GM20431 (cell line): ENCODE results near the gene SYNRG.
"Not testable (repeated sequence)": the region's sequence is repeated elsewhere in the genome, so short reads cannot be mapped to it uniquely, and the experiment has no call there.

Source experiments
- in situ Hi-C: fragments of 300-500 bp; cut with MseI, MboI; formaldehyde crosslinking; loops from one replicate; pipeline ENCODE4 v1.15.0; 2020; ENCODE audit warnings: low sequenced_read_pairs; ENCODE audit not compliant: unreplicated experiment

Gene SYNRG, protein sequence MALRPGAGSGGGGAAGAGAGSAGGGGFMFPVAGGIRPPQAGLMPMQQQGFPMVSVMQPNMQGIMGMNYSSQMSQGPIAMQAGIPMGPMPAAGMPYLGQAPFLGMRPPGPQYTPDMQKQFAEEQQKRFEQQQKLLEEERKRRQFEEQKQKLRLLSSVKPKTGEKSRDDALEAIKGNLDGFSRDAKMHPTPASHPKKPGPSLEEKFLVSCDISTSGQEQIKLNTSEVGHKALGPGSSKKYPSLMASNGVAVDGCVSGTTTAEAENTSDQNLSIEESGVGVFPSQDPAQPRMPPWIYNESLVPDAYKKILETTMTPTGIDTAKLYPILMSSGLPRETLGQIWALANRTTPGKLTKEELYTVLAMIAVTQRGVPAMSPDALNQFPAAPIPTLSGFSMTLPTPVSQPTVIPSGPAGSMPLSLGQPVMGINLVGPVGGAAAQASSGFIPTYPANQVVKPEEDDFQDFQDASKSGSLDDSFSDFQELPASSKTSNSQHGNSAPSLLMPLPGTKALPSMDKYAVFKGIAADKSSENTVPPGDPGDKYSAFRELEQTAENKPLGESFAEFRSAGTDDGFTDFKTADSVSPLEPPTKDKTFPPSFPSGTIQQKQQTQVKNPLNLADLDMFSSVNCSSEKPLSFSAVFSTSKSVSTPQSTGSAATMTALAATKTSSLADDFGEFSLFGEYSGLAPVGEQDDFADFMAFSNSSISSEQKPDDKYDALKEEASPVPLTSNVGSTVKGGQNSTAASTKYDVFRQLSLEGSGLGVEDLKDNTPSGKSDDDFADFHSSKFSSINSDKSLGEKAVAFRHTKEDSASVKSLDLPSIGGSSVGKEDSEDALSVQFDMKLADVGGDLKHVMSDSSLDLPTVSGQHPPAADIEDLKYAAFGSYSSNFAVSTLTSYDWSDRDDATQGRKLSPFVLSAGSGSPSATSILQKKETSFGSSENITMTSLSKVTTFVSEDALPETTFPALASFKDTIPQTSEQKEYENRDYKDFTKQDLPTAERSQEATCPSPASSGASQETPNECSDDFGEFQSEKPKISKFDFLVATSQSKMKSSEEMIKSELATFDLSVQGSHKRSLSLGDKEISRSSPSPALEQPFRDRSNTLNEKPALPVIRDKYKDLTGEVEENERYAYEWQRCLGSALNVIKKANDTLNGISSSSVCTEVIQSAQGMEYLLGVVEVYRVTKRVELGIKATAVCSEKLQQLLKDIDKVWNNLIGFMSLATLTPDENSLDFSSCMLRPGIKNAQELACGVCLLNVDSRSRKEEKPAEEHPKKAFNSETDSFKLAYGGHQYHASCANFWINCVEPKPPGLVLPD (N-terminal part only)

DNA sequence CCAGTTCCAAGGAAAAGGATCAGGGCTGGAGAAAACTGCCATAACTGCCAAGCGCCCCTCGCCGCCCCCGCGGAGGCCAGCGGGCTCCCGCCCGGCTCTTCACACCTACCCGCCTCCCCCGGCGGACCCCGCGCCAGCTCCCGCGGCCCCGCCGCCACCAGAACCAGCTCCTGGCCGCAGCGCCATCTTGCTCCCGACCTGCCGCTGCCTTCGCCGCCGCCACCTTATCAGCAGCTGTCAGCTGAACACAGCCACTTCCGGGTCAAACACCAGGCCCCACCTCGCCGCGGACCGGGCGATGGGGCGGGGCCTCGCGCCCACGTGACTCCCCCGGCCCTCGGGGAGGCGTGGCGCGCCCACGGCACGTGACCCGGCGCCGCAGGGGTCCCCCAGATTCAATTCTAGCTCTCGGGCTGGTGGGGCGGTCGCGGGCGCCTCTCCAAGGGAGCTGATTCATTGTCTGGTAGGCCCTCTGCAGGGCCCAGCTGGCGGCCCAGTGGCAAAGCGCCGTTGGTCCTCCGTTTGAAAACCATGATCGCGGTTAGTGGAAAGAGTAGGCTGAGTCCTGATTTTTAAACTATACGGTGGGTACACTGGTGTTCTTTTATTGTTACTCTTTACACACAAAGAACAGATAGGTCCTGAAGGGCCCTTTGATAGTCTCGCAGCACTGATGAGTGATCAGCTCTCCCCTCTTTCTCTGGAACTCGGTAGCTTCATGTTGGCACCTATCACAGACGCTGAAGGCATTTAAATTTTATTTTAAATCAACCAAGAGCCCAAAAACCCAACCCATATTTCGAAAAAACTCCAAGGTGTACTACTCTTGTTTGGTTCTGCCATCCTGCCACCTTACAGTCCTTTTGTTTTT lies at the start of gene SYNRG:
Gene SYNRG, minus strand, starts transcription at position 249 of the 871 bp plus-strand sequence. Its CDS starts 63 bp downstream, at position 186.
- in situ Hi-C loops: no loop called here

DNA sequence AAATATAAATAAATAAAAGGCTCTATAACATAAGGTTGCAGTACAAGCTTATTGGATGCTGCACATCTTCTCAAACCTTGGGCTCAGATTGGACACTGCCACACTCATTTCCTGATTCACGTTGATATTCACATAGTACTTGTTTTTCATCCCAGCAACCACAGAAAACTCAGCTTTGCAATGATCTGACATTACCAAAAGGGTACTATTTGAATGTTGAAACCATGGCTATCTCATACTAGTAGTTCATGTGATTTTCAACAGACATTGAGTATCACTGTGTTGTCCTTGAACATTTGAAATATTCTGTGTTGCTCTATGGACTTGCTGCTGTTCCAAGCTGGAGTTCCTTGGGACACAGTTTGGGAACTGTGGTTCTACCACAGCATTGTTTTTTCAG lies 48.0 kb upstream of the SYNRG start:
- in situ Hi-C loops: no loop called here

DNA sequence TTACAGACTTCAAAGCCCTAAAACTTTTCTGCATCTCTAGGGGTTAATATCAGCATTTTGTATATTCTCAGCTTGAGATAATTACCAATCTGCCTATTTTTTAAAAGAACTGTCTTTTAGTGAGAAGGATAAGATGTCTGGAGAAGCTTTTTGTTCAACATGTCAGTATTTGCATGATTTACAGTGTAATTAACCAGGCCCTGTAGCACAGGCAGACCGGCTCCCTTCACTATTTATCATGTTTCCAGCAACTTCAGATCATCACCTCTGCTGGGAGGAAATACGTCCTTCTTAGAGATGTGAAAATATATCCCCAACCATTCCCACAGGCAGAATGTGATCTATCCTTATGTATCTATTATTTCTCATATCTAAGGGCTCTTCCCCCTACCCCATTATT lies 42.6 kb upstream of the SYNRG start:
- in situ Hi-C loops: no loop called here

DNA sequence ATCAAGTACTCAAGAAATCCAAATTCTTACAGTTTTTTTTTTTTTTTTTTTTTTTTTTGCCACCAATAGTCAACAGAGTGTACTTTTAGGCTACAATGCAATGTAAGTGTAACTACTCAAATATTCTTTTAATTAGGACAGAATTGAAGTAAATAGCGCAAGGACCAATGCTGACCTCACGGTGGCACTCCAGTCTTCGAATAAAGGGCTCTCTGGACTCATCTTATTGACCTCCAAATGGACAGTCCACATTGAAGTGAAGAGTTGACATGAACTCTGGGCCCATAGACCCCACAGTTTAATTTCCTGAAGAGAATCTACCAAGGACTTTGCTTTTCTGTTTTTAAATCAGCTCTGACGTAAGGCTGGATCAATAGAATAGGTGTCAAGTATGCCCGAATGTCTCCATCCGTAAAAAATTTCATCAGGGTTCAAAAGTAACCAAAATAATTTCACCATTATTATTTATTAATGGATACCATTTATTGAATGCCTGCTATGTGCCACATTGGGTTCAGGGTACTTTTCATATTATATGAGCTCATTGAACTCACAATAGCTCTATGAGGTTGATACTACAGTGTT lies 41.3 kb upstream of the SYNRG start:
- in situ Hi-C loops: no loop called here

DNA sequence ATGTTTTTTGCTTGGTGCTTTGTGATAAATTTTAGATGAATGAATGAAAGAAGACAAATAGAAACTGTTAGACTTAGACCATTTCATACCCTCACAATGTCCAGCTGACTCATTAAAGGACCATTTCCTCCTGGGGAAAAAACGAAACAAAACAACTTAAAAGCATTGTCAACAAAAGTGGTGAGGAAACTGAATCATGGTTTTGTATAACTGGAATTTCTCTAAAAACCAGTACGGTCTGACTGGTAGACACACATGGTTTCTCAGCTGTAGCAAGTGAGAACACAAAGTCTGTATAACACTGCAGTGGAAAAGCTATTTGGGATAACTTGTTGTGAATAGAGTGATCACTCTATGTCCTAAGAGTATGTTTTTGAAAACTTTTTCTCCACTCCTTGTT lies 39.3 kb upstream of the SYNRG start:
- in situ Hi-C loops: no loop called here

DNA sequence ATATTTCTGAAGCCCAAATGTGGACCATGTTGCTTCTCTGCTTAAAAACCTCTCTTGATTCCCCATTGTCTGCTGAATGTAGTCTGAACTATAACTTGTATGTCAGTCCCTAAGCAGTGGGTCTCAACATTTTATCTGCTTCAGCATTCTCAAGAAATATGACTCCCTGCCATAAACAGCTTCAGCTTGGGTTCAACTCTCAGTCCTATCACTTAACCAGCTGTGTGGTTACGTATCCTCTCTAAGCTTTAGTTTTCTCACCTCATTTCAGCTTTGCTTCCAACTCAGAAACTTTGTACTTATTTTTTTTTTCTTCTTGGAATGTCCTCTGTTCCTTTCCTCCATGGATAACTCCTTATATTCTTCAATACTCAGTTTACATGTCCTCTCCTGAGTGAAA lies 38.6 kb upstream of the SYNRG start:
- in situ Hi-C loops: no loop called here

DNA sequence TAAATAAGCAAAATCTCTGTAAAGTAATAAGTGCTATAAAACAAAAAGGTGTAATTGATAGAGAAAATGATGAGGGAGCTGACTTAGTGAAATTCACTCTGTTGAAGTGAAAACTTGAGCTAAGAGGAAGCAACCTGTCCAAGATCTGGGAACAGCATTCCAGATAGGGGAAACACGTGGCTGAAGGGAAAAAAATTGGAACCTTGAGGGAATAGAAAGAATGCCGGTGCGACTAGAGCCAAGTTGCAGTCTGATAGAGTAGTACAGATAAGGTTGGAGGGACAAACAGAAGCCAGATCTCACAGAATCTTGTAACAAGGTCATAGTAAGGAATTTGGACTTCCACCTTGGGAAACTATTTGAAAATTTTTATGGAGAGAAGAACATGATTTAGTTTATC lies 34.7 kb upstream of the SYNRG start:
- in situ Hi-C loops: no loop called here

DNA sequence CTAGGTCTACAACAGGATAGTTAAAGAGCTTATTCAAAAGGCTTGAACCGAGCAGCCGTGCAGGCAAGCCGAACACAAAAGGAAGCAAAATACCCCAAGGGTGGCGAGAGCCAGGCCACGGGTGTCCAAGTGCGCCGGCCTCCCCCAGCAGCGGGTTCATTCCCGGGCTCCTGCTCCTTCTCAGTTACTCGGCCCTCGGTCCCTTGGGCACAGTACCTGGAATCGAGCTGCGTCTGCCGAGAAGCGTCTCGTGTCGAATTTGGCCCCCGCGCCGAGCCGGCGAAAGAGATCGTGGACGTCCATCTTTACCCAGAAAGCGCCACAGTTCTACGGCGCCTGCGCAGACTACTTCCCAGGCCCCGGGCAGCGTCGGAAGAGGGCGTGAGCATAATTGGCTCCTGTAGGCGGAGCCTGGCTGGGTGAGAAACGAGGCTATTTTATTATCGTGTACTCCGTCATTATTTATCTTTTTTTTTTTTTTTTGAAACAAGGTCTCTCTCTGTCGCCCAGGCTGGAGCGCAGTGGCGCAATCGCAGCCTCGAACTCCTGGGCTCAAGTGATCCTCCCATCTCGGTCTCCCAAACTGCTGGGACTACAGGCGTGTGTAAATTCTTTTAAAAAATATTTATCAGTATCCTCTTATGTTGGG lies 34.0 kb upstream of the SYNRG start, which contains the start of gene DDX52:
Gene DDX52, minus strand, starts transcription at position 329 of the 649 bp plus-strand sequence. Its CDS starts 26 bp downstream, at position 303.
- in situ Hi-C loops: no loop called here

DNA sequence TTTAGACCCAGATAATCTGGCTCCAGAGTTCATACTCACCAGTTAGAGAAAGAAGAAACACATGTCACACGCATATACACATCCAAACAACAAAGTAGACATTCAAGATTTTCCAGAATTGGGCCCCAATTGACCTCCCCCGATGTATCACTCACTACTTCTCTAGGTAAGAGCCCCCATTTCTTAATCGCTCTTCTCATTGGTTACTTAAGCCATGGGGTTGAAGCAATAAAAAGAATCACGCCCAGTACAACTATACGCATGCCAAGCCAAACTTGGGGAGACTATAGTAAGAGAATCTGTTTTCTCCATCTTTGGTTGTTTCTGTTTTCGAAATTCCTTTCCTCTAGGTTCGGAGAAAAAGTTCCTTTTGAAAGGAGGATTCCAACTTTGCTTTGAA lies 33.5 kb upstream of the SYNRG start:
- in situ Hi-C loops: no loop called here

DNA sequence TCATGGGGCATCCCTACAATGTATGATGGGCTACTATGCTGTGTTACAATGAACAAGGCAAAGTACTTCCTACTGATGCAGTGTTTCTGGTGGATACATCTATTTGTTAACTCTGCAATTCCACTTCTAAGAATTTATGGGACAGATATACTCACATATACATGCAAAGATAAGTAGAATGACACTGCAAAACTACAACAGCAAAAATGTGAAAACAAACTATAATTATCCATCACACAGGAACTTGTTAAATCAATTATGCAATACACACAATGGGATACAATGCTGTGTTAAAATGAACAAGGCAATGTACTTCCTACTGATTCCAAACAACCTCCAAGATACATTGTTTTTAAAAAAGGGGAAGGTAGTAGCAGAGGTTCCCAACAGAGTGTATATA lies 30.8 kb upstream of the SYNRG start:
- in situ Hi-C loops: no loop called here

DNA sequence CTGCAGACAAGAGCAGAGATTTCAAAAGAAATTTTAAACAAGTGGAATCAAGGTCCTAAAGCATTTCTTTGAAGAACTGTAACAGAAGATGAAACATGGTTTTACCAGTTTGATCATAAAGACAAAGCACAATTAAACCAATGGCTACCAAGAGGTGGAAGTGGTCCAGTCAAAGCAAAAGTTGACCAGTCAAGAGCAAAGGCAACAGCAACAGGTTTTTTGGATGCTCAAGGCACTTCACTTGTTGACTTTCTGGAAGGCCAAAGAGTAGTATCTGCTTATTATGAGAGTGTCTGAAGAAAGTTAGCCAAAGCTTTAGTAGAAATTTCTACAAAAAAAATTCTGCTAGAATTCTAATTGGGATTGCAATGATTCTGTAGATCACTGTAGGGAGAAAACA lies 28.7 kb upstream of the SYNRG start:
- in situ Hi-C loops: no loop called here

DNA sequence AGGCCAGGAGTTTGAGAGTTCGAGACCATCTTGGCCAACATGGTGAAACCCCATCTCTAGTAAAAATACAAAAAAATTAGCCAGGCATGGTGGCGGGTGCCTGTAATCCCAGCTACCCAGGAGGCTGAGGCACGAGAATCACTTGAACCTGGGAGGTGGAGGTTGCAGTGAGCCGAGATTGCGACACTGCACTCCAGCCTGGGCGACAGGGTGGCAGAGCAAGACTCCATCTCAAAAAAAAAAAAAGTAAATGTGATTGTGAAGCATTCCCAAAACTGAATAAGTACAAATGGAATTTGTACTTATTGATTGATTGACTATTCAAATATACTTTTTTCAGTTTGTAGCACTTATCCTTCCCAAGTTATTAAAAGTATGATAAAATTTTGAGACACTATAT lies 7.2 kb upstream of the SYNRG start:
- in situ Hi-C loops: not testable (repeated sequence)

DNA sequence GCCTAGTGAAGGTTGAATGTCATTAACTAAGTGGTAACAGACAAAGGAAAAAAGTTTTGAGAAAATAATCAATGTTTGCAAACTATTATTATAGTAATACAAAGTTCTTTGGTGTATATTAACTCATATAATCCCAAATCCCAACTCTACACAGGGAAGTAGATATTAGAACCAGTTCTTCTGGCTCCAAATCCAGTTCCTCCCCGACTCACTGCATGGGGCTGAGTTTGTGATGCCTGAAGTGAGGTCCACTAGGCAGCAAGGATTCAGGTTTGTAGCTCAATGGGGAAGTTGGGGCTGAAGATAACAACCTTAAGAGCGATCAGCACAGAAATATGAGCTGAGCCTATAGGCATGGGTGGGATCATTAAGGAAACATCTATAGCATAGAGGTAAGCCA lies 5.6 kb upstream of the SYNRG start:
- in situ Hi-C loops: no loop called here

DNA sequence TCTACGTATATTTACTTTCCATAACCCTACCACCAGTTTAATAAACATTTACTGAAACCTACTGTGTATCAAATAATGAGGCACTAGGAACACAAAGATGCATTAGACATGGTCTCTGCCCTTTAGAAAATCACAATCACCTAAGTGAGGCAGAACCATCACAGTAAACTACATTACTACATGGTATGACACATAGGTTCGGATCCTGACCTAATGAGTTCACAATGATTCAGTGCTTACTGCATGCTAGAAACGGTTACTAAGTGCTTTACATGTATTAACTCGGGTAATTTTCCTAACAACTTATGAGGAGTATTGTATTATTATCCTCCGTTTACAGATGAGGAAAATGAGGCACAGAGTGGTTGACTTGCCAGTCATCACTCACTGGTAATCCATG lies 5.2 kb upstream of the SYNRG start:
- in situ Hi-C loops: no loop called here

DNA sequence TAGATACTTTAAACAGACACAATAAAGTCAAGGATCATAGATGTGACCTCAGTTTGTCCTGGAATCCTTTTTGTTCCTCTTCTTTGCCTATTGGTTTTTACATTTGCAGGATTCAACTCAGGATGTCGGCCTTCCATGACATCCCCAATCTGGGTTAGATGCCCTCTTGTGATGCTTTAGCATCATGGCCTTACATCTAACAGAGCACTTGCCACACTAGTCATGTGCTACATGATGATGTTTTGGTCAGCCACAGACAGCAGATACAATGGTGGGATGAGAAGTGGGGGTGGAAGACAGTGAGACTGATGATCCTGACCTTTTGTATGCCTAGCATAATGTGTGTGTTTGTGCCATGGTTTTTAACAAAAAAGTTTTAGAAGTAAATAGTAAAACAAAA lies 1.8 kb upstream of the SYNRG start:
- in situ Hi-C loops: no loop called here

DNA sequence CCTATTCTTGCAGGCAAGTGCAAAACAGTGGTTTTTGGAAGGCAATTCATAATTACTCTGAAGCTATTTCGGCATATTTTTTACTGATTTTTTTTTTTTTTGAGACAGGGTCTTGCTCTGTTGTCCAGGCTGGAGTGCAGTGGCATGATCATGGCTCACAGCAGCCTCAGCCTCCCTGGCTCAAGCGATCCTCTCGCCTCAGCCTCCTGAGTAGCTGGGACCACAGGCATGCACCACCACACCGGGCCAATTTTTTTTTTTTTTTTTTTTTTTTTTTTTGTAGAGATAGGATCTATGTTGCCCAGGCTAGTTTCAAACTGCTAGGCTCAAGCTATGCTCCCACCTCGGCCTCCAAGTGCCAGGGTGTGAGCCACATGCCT lies 813 bp upstream of the SYNRG start:
- in situ Hi-C loops: not testable (repeated sequence)

DNA sequence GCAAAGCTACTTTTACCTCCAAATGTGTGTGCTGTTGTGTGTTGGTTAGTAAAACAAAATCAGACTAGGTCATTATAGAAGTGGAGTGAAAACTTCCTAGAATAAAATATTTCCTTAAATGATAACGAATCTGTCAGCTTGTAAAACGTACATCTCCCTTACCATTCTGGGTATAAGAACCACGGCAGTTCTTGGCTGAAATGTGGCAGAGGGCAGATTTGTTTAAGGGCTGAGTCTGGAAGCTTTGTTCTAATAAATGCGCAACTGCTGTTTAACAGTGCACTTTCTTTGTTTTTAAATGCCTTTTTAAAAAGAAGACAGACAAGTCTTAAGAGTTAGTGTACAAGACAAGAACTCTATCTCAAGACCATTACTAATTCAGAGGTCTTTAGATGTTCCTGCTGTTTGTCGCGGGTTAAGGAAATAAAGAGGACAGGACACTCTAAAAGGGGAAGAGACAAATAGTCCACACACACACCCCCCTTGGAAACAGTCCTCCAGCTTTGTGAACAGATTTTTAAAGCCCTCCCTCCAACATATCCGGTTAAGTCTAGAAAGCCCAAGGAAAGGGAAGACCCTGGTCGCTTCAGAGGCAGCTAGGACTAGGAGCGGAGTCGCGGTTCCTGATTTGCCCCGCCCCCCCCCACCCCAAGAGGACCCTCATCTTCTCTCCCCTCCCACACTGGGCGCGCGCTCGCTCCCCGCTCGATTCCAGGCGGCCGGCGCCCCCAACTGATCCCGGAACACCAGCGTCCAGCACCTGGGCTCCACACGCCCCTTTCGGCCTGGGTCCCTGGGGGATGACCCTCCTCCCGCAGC lies 658 bp downstream of the SYNRG start:
- in situ Hi-C loops: no loop called here
